Cardiac muscle cell (in vitro differentiated cells and primary cell): ENCODE measurements around the gene BCAS3. TPM values are rescaled to one million over a fixed set of nuclear protein-coding genes. Genes with fewer than 3 reads are reported as not detected.

Source experiments
- DNase-seq, 2 donors: peaks; one replicate each; pipeline versions ENCODE4 v3.0.0 to v3.0.0-alpha.2; 2010 to 2017; ENCODE audit warnings: low read depth in 1 of 2, low spot score in 1 of 2
- H3K27ac ChIP-seq: fragments of 200-600 bp; sonication (generic); 2 replicates; pipeline ENCODE4 v1.5.1; 2016
- H3K27me3 ChIP-seq: fragments of 200-600 bp; sonication (generic); 2 replicates; pipeline ENCODE4 v1.6.0; 2016; ENCODE audit warnings: control low read depth
- H3K36me3 ChIP-seq: fragments of 200-600 bp; sonication (generic); 2 replicates; pipeline ENCODE4 v1.5.1; 2016; ENCODE audit warnings: control low read depth
- H3K4me1 ChIP-seq: fragments of 200-600 bp; sonication (generic); 2 replicates; pipeline ENCODE4 v1.8.1; 2017; ENCODE audit warnings: low read depth, mild to moderate bottlenecking, mixed run types
- H3K4me3 ChIP-seq: fragments of 200-600 bp; sonication (generic); 2 replicates; pipeline ENCODE4 v1.5.1; 2016; ENCODE audit warnings: mild to moderate bottlenecking
- H3K9me3 ChIP-seq: fragments of 200-600 bp; sonication (generic); 2 replicates; pipeline ENCODE4 v1.5.1; 2017; ENCODE audit warnings: low read depth, mild to moderate bottlenecking, control low read depth
- polyA plus RNA-seq: library from polyadenylated mRNA; unstranded; fragments of >200 nt; fragmentation: Nextera tagmentation; extraction: Ambion mirVana; gene quantifications from 2 replicates; pipeline ENCODE4 v1.2.1, GENCODE V29; 2016
- total RNA-seq: library from RNA; depleted of rRNA; stranded (reverse); fragments of >200 nt; gene quantifications from 2 replicates; pipeline ENCODE4 v1.2.3, GENCODE V29; 2016
- TF ChIP-seq, protein P1 (sequence below): IDR thresholded peaks from 2 replicates; pipeline ENCODE4 v1.5.1; 2012; ENCODE audit warnings: low read depth, mild to moderate bottlenecking, low read length

BCAS3 gene
- total and polyA plus RNA-seq, 2 experiments from 2014 or later, result 36.5 to 39.6 TPM

DNA sequence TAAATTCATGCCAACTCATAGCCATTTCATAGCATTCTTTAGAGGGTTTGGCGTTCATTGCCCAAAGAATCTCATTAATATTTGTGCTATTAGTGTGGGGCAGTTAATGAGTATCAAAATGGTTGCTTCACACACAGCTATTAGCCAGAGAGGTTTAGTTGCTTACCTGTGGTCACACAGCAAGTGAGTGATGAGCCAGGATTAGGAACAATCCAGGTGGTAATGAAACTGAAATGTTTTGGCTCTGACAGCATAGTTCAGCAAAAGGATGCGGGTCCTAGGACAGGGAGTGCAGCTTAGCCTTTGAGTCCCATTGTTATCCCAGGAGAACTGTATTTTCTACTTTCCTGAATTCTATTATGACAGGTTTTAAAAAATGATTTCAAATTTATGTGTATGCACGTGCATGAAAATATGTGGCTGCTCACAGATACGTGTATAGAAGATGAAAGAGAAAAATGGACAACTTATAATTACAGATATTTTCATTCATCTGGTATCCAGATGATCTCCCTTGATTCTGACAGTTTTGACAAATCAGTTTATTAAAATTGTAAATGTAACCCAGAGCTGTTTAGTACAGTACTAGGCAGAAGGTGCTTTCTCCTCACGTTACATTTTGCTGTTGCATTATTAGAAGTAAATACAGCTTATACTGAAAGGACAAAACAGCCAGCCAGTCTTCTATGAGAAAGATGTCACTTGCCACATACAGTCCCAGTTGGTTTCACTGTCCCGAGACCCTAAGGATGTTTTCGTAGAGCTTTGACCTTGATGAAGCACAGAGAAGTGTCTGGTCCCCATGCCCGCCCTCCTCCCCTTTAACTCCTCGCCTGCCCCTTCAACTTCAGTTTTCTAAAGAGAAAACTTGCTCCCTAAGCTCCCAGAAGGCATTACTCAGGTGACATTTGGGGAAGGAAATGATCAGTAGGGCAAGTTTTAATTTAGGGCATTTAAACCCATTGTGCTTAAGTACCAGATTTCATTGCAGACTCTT is 622.2 kb downstream of the BCAS3 start:
- TF ChIP-seq, protein P1, sequence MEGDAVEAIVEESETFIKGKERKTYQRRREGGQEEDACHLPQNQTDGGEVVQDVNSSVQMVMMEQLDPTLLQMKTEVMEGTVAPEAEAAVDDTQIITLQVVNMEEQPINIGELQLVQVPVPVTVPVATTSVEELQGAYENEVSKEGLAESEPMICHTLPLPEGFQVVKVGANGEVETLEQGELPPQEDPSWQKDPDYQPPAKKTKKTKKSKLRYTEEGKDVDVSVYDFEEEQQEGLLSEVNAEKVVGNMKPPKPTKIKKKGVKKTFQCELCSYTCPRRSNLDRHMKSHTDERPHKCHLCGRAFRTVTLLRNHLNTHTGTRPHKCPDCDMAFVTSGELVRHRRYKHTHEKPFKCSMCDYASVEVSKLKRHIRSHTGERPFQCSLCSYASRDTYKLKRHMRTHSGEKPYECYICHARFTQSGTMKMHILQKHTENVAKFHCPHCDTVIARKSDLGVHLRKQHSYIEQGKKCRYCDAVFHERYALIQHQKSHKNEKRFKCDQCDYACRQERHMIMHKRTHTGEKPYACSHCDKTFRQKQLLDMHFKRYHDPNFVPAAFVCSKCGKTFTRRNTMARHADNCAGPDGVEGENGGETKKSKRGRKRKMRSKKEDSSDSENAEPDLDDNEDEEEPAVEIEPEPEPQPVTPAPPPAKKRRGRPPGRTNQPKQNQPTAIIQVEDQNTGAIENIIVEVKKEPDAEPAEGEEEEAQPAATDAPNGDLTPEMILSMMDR, result no peak
- Histone ChIP-seq H3K4me1 (peaks cover 17% of the 10 kb centered on the region), H3K9me3 (no peaks in the 10 kb centered on the region), H3K27ac (no peak overlapping the region), H3K4me3 (no peak overlapping the region), H3K27me3 (no peaks in the 10 kb centered on the region), H3K36me3 (no peaks in the 10 kb centered on the region)
- no peak for DNase-seq

DNA sequence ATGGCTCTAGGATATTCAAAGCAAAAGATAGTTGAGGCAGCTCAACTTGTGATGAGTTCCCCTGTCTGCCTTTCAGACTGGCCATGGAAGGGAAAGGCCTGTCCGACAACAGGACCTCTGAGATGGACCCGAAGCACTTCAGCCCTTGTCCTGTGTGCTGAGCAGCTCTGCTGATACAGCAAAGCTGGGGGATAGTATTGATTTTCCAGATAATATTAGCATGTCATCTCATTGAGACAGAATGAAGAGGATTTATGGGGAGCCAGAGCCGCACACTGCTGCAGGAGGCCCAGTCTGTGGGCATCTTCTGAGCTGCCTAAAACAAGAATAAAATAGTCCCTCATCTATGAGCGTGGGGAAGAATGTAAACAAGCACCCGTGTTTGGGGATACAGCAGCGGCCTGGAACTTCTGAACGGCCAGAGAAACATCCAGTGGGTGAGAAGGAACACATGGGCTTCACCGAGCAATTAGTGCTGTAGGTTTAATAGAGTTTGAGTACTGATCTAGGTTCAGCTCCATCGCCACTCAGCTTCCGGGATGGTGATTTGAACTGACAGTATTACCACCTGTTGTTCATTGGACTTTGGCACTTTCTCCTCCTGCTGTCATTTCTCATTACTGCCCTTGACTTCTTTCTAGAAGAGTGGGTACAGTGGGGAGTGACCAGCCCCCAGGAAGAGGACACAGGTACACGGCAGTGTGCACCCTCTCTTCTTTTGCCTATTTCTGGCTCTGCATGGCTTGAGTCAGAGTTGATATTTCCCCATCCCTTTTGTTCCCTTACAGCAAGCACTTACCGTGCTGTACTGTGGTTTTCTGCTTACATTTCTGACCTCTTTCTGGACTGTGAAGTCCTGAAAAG is 625.5 kb downstream of the BCAS3 start:
- Histone ChIP-seq H3K4me1 (peaks cover 19% of the 10 kb centered on the region), H3K36me3 (no peaks in the 10 kb centered on the region), H3K27me3 (no peaks in the 10 kb centered on the region), H3K27ac (no peak overlapping the region), H3K9me3 (no peaks in the 10 kb centered on the region), H3K4me3 (no peak overlapping the region)
- peak in 1 of 2 donors; percentile 43 for DNase-seq
- TF ChIP-seq, protein P1, result no peak

DNA sequence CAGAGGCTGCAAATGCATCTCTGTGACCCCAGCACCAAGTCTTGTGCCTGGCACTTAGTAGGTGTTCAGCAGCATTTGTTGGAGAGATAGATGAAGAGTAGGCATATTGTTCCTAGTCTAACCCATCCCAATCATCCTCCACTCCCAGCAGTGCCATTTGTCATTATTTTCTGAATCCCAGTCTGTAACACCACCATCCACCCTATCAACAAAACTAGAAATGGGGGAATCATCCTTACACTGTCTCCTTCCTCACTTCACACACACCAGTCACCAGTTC is 626.1 kb downstream of the BCAS3 start:
- TF ChIP-seq, protein P1, result no peak

DNA sequence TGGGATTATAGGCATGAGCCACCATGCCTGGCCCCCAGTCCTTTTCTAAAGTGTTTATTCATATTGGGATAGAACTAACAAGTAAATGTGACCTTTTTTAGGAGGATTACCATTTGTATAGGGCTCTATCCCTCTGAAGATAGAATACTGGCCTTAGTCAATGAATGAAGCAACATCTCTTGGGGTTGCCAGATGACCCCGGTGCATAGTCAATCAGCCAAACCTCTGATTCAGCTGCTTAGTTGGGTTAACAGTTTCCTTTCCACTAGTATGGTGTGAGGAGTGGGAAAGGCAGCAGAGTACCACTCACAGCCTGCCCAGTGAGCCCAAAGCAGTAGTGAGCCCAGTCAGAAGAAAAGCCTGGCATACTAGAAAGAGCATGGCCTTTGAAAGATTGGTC is 627.4 kb downstream of the BCAS3 start:
- Histone ChIP-seq H3K36me3 (no peaks in the 10 kb centered on the region), H3K27me3 (no peaks in the 10 kb centered on the region), H3K4me3 (no peak overlapping the region), H3K27ac (no peak overlapping the region), H3K4me1 (peaks cover 24% of the 10 kb centered on the region), H3K9me3 (no peaks in the 10 kb centered on the region)
- TF ChIP-seq, protein P1, result no peak
- no peak for DNase-seq

More for the DNA sequence above, 626.1 kb downstream of the BCAS3 start:
- no peak overlapping the region for H3K4me3 ChIP-seq
- DNase-seq, result no peak
- H3K27ac ChIP-seq, result no peak overlapping the region
- H3K4me1 ChIP-seq, result peaks cover 25% of the 10 kb centered on the region
- H3K36me3 ChIP-seq, result no peaks in the 10 kb centered on the region
- H3K27me3 ChIP-seq, result no peaks in the 10 kb centered on the region
- H3K9me3 ChIP-seq, result no peaks in the 10 kb centered on the region

DNA sequence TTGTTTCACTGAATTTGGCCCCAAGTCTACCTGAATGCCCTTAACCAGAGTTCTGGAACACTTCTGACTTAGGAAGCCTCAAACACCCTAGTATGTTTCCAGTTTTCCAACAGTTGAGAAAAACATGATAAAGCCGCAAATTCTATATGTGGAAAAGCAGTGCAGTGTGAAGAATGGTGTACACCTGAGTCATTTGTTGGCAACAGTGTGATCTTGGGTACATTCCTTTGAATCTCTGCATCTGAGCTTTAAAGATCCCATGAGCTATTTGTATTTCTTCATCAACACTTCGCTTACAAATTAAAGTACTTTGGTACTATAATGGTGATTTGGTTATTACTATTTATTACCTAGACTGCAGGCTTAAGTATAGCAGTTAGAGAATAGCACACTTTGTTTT is 628.4 kb downstream of the BCAS3 start:
- no peak overlapping the region for H3K27ac ChIP-seq
- no peaks in the 10 kb centered on the region for H3K9me3 ChIP-seq
- no peaks in the 10 kb centered on the region for H3K36me3 ChIP-seq
- no peak overlapping the region for H3K4me3 ChIP-seq
- H3K27me3 ChIP-seq, result no peaks in the 10 kb centered on the region
- H3K4me1 ChIP-seq, result peaks cover 26% of the 10 kb centered on the region
- TF ChIP-seq, protein P1, result no peak
- DNase-seq, result no peak
